ENCODE measurements around the gene R3HDM2.

The R3HDM2 gene

GRCh38 chr12:57461276-57461916 lies 30.6 kb upstream of the R3HDM2 start:
- Histone ChIP-seq H3F3A (ENCODE audit: insufficient read depth, low read length) (no peaks in the 10 kb centered on the region), H3K4me3 (ENCODE audit: low read depth, low read length, poor library complexity, severe bottlenecking) (peak overlapping the region; percentile 67), H2AFZ (ENCODE audit: low read length) (peak overlapping the region; percentile 33; the same call in 1 of the 2 replicates), H3K9me3 (ENCODE audit: low read length) (no peaks in the 10 kb centered on the region), H3K36me3 (ENCODE audit: insufficient read depth, low read length) (no peaks in the 10 kb centered on the region), H3K27me3 (ENCODE audit: insufficient read depth, low read length) (no peaks in the 10 kb centered on the region; the same call in 1 of the 2 replicates), H3K9ac (ENCODE audit: low read length) (peak overlapping the region; percentile 76), H3K79me2 (ENCODE audit: insufficient read depth, low read length) (no peaks in the 10 kb centered on the region), H3K9me2 (ENCODE audit: low read depth, low read length) (no peaks in the 10 kb centered on the region), H3K4me1 (ENCODE audit: insufficient read depth, low read length, severe bottlenecking) (peaks cover 26% of the 10 kb centered on the region), H3K27ac (ENCODE audit: low read depth, low read length, poor library complexity, severe bottlenecking) (peak overlapping the region; percentile 31), H4K20me1 (ENCODE audit: insufficient read depth, low read length) (no peaks in the 10 kb centered on the region), H3K4me2 (ENCODE audit: low read length) (peak overlapping the region; percentile 92)
- TF ChIP-seq CTCF (IDR thresholded peaks at IDR 0.05; ENCODE audit: low read length) (no peak), EZH2 (IDR thresholded peaks at IDR 0.05; ENCODE audit: borderline replicate concordance, low read length) (no peak)

GRCh38 chr12:57460841-57461275 lies 30.0 kb upstream of the R3HDM2 start:
- H3K4me3 ChIP-seq (ENCODE audit: low read depth, low read length, poor library complexity, severe bottlenecking): peak overlapping the region; percentile 67
- H3K79me2 ChIP-seq (ENCODE audit: insufficient read depth, low read length): no peaks in the 10 kb centered on the region
- H3K36me3 ChIP-seq (ENCODE audit: insufficient read depth, low read length): no peaks in the 10 kb centered on the region
- H3K9ac ChIP-seq (ENCODE audit: low read length): peak overlapping the region; percentile 46; the same call in 1 of the 2 replicates
- no peaks in the 10 kb centered on the region for H3K9me2 ChIP-seq (ENCODE audit: low read depth, low read length)
- H3F3A ChIP-seq (ENCODE audit: insufficient read depth, low read length): no peaks in the 10 kb centered on the region
- TF ChIP-seq EZH2 (IDR thresholded peaks at IDR 0.05; ENCODE audit: borderline replicate concordance, low read length) (no peak), CTCF (IDR thresholded peaks at IDR 0.05; ENCODE audit: low read length) (no peak)
- H4K20me1 ChIP-seq (ENCODE audit: insufficient read depth, low read length): no peaks in the 10 kb centered on the region
- H2AFZ ChIP-seq (ENCODE audit: low read length): no peak overlapping the region
- H3K27ac ChIP-seq (ENCODE audit: low read depth, low read length, poor library complexity, severe bottlenecking): peak overlapping the region; percentile 31
- H3K4me2 ChIP-seq (ENCODE audit: low read length): peak overlapping the region; percentile 92
- H3K4me1 ChIP-seq (ENCODE audit: insufficient read depth, low read length, severe bottlenecking): peaks cover 31% of the 10 kb centered on the region
- no peaks in the 10 kb centered on the region for H3K9me3 ChIP-seq (ENCODE audit: low read length)
- H3K27me3 ChIP-seq (ENCODE audit: insufficient read depth, low read length): no peaks in the 10 kb centered on the region; the same call in 1 of the 2 replicates

- peak overlapping the region; percentile 64; the same call in 1 of the 2 replicates for H3K9ac ChIP-seq (ENCODE audit: low read length)
- peak overlapping the region; percentile 31 for H3K27ac ChIP-seq (ENCODE audit: low read depth, low read length, poor library complexity, severe bottlenecking)
- H3K4me1 ChIP-seq (ENCODE audit: insufficient read depth, low read length, severe bottlenecking): peaks cover 36% of the 10 kb centered on the region
These were observed 29.6 kb upstream of the R3HDM2 start for GRCh38 chr12:57460468-57460784.

More at GRCh38 chr12:57460468-57460784, 29.6 kb upstream of the R3HDM2 start:
- Histone ChIP-seq H3K36me3 (ENCODE audit: insufficient read depth, low read length) (no peaks in the 10 kb centered on the region), H3K9me3 (ENCODE audit: low read length) (no peaks in the 10 kb centered on the region), H4K20me1 (ENCODE audit: insufficient read depth, low read length) (no peaks in the 10 kb centered on the region), H3K4me2 (ENCODE audit: low read length) (peak overlapping the region; percentile 92), H3K4me3 (ENCODE audit: low read depth, low read length, poor library complexity, severe bottlenecking) (peak overlapping the region; percentile 67), H3K27me3 (ENCODE audit: insufficient read depth, low read length) (no peaks in the 10 kb centered on the region; the same call in 1 of the 2 replicates), H3K79me2 (ENCODE audit: insufficient read depth, low read length) (no peaks in the 10 kb centered on the region), H3F3A (ENCODE audit: insufficient read depth, low read length) (no peaks in the 10 kb centered on the region), H3K9me2 (ENCODE audit: low read depth, low read length) (no peaks in the 10 kb centered on the region), H2AFZ (ENCODE audit: low read length) (no peak overlapping the region)
- TF ChIP-seq CTCF (IDR thresholded peaks at IDR 0.05; ENCODE audit: low read length) (no peak), EZH2 (IDR thresholded peaks at IDR 0.05; ENCODE audit: borderline replicate concordance, low read length) (no peak)

Measured in OCI-LY1 (cell line).